Skeletal muscle tissue (tissue), 4 donors: Measurements from ENCODE around the gene TMEM212. TPM values are rescaled to one million over a fixed set of nuclear protein-coding genes. Genes with fewer than 3 reads are reported as not detected.

Source experiments
- H3K27ac ChIP-seq: one replicate; pipeline ENCODE4 v1.7.0; 2013; ENCODE audit warnings: mild to moderate bottlenecking, low read depth, low read length, inconsistent platforms
- H3K27me3 ChIP-seq, 3 donors: one replicate each; pipeline ENCODE4 v1.7.0; 2013; ENCODE audit warnings: low read length in 3 of 3; ENCODE audit not compliant: control insufficient read depth in 3 of 3, insufficient read depth in 3 of 3
- H3K36me3 ChIP-seq, 3 donors: one replicate each; pipeline ENCODE4 v1.7.0; 2013; ENCODE audit warnings: low read length in 3 of 3; ENCODE audit not compliant: control insufficient read depth in 3 of 3, insufficient read depth in 3 of 3
- H3K4me1 ChIP-seq, 3 donors: one replicate each; pipeline ENCODE4 v1.7.0; 2013; ENCODE audit warnings: low read length in 3 of 3, mild to moderate bottlenecking in 3 of 3; ENCODE audit not compliant: control insufficient read depth in 3 of 3, insufficient read depth in 3 of 3
- H3K4me3 ChIP-seq, 3 donors: one replicate each; pipeline ENCODE4 v1.7.0; 2013; ENCODE audit warnings: low read length in 3 of 3
- H3K9ac ChIP-seq, 3 donors: one replicate each; pipeline ENCODE4 v1.7.0; 2013; ENCODE audit warnings: low read length in 3 of 3, mild to moderate bottlenecking in 3 of 3, moderate library complexity in 2 of 3, low read depth in 1 of 3
- H3K9me3 ChIP-seq, 3 donors: one replicate each; pipeline ENCODE4 v1.7.0; 2013; ENCODE audit warnings: low read length in 3 of 3; ENCODE audit not compliant: control insufficient read depth in 3 of 3
- total RNA-seq: library from RNA; depleted of rRNA; stranded (reverse); fragments of >200 nt; gene quantifications from one replicate; pipeline ENCODE4 v1.2.3, GENCODE V29; 2014
- donor health status: Osteomylitis.

TMEM212 gene
- total RNA-seq, 1 donor from 2014 or later, result not detected

- no peaks in the 10 kb centered on the region for H3K36me3 ChIP-seq
- H3K27ac ChIP-seq, result no peak overlapping the region
- peaks cover 0 to 9% (median 8%) of the 10 kb centered on the region in 3 donors for H3K4me1 ChIP-seq
- no peak overlapping the region for H3K9ac ChIP-seq
- no peaks in the 10 kb centered on the region for H3K27me3 ChIP-seq
- no peak overlapping the region for H3K4me3 ChIP-seq
- no peaks in the 10 kb centered on the region for H3K9me3 ChIP-seq
Observed at GRCh38 chr3:171824116-171824515, 19.0 kb upstream of the TMEM212 start.

GRCh38 chr3:171824824-171825221 is 18.3 kb upstream of the TMEM212 start:
- H3K36me3 ChIP-seq, result no peaks in the 10 kb centered on the region
- H3K4me3 ChIP-seq, result no peak overlapping the region
- no peak overlapping the region for H3K9ac ChIP-seq
- H3K4me1 ChIP-seq, result peaks cover 0 to 9% (median 8%) of the 10 kb centered on the region in 3 donors
- H3K9me3 ChIP-seq, result no peaks in the 10 kb centered on the region
- H3K27me3 ChIP-seq, result no peaks in the 10 kb centered on the region
- H3K27ac ChIP-seq, result peak overlapping the region; percentile 42

GRCh38 chr3:171825222-171825828 is 17.8 kb upstream of the TMEM212 start:
- no peak overlapping the region for H3K9ac ChIP-seq

GRCh38 chr3:171827385-171827784 is 15.8 kb upstream of the TMEM212 start:
- Histone ChIP-seq H3K9me3 (no peaks in the 10 kb centered on the region), H3K4me3 (no peak overlapping the region), H3K36me3 (no peaks in the 10 kb centered on the region), H3K27ac (no peak overlapping the region), H3K9ac (no peak overlapping the region), H3K4me1 (peaks cover 0 to 9% (median 8%) of the 10 kb centered on the region in 3 donors), H3K27me3 (no peaks in the 10 kb centered on the region)

More at GRCh38 chr3:171825222-171825828, 17.8 kb upstream of the TMEM212 start:
- Histone ChIP-seq H3K27ac (peak overlapping the region; percentile 42), H3K4me1 (peaks cover 0 to 9% (median 8%) of the 10 kb centered on the region in 3 donors), H3K9me3 (no peaks in the 10 kb centered on the region), H3K27me3 (no peaks in the 10 kb centered on the region), H3K36me3 (no peaks in the 10 kb centered on the region), H3K4me3 (no peak overlapping the region)

GRCh38 chr3:171827836-171828458 is 15.2 kb upstream of the TMEM212 start:
- Histone ChIP-seq H3K27ac (no peak overlapping the region), H3K4me1 (peaks cover 0 to 9% (median 8%) of the 10 kb centered on the region in 3 donors), H3K27me3 (no peaks in the 10 kb centered on the region), H3K9ac (no peak overlapping the region), H3K9me3 (no peaks in the 10 kb centered on the region), H3K36me3 (no peaks in the 10 kb centered on the region), H3K4me3 (no peak overlapping the region)

- Histone ChIP-seq H3K27ac (no peak overlapping the region), H3K4me1 (peaks cover under 1 to 13% (median 10%) of the 10 kb centered on the region in 3 donors), H3K27me3 (no peaks in the 10 kb centered on the region), H3K9me3 (no peaks in the 10 kb centered on the region), H3K9ac (no peak overlapping the region), H3K4me3 (no peak overlapping the region), H3K36me3 (no peaks in the 10 kb centered on the region)
Observed at GRCh38 chr3:171828902-171829770, 14.0 kb upstream of the TMEM212 start.

- Histone ChIP-seq H3K9me3 (no peaks in the 10 kb centered on the region), H3K36me3 (no peaks in the 10 kb centered on the region), H3K27ac (peak overlapping the region; percentile 25), H3K4me3 (no peak overlapping the region), H3K27me3 (no peaks in the 10 kb centered on the region), H3K4me1 (peaks cover 6 to 13% (median 12%) of the 10 kb centered on the region in 3 donors), H3K9ac (no peak overlapping the region)
Observed at GRCh38 chr3:171829841-171830517, 13.2 kb upstream of the TMEM212 start.

- no peaks in the 10 kb centered on the region for H3K27me3 ChIP-seq
- H3K36me3 ChIP-seq, result no peaks in the 10 kb centered on the region
- H3K9me3 ChIP-seq, result no peaks in the 10 kb centered on the region
- peak overlapping the region; percentile 25 for H3K27ac ChIP-seq
- H3K4me1 ChIP-seq, result peaks cover 11 to 15% (median 12%) of the 10 kb centered on the region in 3 donors
- no peak overlapping the region for H3K9ac ChIP-seq
- H3K4me3 ChIP-seq, result no peak overlapping the region
Observed at GRCh38 chr3:171830518-171830875, 12.7 kb upstream of the TMEM212 start.

GRCh38 chr3:171831936-171832335 is 11.2 kb upstream of the TMEM212 start:
- Histone ChIP-seq H3K9ac (no peak overlapping the region), H3K36me3 (no peaks in the 10 kb centered on the region), H3K4me3 (no peak overlapping the region), H3K27ac (no peak overlapping the region), H3K27me3 (no peaks in the 10 kb centered on the region), H3K4me1 (peaks cover 13 to 18% (median 16%) of the 10 kb centered on the region in 3 donors), H3K9me3 (no peaks in the 10 kb centered on the region)
